HUDEP-2 (cell line): ENCODE results near the gene IGF2R.

Source experiments
- DNase-seq, 76 experiments: peaks; one replicate each; lab custom pipeline; 2025; ENCODE audit not compliant: unreplicated experiment in 76 of 76; lab: John Stamatoyannopoulos, UW

Gene IGF2R

DNA sequence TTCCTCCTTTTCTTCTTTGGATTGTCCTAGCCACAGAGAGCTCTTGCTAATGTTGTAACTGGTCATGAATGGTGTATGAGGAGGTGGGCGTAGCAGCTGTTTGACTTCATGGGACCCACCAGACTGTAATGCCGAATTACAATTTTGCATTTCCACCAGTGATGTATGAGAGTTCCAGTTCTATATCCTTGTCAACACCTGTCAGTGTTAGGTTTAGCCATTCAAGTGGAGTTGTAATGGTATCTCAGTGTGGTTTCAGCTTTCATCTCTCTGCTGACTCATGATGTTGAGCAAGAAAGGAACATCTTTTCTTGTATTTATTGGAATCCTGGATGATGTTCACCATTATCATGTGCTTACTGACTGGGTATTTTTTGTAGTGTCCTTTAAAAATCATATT, 5.1 kb downstream of the IGF2R start:
- DNase-seq: peak in 10 of 76 experiments; percentile 13 to 51 (median 25)

DNA sequence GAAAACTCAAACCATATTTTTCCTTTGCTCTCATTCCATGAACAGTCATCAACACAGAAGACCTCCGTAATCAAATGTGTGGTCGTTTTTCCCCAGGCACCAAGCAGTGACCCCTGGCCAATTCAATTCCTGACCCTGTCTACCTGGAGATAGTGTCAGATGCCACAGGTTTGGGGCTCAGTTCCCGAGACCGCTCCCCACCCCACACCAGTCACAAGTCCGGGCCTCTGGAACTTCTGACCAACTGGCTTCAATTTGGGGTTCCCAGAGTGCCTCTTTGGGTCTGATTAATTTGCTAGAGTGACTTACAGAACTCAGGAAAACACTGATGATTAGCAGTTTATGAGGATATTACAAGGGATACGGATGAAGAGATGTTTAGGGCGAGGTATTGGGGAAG, 6.0 kb downstream of the IGF2R start:
- DNase-seq: no peak

DNA sequence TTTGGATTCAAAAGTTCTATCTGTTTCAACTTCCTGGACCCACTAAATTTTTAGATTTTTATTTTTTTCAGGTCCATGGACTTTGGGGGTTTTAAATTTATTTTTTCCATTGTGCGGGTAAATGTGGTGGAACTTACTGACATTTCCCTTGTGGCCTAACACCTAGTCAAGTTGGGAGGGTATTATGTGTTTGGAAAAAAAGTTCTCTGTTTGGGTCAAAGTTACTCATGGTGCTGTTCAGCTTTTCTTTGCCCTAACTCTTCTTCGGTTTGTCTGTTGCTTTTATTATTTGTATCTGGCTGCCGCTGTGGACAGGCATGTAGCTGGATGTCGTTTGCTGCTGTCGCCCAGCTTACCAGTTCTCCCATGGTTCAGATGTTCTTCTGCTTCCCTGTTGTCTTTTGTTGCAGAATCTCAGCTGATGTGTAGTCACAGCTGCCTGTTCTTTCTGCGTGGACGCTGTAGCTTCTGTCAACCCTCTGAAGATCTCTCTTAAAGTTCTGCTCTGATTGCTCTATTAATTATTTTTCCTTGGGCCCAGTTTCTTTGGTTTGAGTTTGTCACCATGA, 7.9 kb downstream of the IGF2R start:
- no peak for DNase-seq

DNA sequence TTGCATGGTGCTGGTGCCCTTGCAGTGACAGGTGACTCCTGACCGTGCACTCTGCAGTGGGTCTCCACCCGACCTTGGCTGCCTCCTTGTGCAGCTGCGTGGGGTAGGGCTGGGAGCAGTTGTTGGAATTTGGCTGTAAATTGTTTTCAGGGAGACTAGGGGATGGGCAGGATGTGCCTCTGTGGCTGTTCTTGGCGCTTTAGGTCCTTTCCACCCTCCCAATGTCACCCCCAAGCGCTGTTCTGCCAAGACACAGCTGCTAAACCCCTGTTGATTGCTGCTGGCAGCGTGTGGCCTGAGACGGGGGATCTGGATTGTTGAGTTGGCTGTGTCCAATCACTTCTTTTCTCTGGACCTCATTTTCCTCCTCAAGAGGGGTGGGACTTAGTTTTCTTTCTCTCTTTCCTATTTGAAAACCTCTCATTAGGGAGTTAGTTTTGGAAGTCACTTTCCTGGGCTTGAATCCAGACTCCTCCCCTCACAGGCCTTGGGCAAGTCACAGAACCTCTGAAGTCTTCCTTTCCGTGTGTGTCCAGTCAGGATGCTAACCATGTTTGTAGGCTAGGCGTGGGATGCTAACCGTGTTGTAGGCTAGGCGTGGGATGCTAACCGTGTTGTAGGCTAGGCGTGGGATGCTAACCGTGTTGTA, 8.5 kb downstream of the IGF2R start:
- peak in 15 of 76 experiments; percentile 8 to 62 (median 35) for DNase-seq

DNA sequence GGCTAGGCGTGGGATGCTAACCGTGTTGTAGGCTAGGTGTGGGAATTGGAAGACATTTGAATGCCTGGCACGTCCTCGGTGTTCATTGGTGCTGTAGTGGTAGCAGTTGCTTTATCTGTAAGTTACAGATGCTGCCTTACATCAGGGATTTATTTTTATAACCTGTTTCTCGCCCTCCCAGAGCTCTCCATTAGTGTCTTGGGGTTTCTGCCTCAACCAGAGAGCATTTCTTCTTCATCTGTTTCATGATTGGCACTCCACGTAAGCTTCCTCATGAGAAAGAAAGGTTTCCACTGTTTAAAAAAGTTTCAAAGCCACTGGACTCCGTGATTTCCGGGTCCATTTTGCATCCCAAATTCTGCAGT, 9.0 kb downstream of the IGF2R start:
- DNase-seq: peak in 3 of 76 experiments; percentile 23 to 33 (median 26)

DNA sequence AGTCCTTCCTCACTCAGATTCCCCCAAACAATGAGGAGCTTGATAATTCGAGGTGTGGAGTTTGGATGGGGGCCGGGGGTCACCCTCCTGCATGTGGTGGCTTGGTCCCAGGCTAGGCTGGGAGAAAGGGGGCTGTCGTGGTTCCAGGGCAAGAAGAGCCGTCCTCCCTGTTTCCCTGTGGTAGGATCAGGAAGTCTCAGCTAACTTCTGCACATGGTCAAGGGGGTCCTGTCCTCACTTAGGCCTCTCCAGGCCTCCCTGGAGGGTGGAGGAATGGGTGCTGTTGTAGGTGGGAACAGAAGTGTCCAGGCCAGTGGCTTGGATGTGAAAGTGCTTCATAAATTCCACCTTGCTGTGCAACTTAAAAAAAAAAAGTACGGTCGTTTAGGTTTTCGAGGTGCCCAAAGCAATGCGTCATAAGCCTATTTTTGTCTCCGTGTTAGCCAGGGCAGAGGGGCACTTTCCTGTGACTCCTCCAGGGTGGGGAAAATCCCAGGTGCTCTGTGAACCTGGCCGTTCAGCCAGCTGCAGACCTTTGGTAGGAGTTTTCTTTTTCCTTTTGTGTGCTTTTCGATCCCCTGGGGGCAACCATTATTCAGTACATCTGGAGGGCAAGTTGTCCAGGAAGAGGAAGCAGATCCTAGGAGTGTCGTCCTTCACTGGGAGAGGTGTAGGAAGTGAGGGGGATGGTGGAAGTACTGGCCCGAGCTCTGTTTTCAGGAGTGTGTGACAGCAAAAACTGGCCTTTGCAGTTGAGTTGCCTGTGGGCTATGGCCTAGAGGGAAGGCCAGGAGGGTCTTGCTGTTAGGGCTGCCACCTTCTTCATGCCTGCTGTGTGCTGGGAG, 9.6 kb downstream of the IGF2R start:
- DNase-seq: no peak

DNA sequence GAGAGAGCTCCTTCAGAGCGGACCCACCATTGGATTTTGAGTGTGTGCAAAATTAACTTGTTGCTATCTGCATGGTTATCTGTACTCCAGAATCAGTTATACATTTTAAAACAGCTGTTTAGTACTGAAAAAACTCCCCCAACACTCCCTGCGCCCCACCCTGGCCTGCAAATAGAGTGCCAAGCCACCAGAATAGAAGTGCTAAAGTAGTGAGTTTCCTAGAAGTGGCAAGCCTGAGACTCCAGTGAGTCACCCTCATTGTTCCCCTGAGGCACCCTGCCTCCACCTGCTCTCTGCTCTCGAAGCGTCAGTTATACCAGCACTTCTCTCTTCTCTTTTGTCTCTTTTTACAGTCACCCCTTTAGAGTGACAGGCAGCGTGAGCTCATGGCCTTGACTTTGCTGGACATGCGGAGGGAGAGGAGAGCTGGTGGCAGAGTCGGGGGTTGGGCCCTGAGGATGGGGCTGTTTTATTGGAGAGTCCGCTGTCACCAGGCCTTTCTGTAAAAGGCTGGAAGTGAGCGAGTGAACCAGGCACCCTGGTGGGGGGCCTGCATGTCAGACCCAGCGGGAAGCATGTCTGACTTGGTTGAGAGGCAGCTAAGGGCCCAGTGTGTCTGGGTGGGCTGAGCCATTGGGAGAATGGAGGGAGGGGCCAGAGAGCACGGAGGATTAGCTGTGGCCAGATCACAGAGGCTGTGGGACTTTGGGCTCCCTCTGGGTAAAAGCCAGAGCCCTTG, 10.4 kb downstream of the IGF2R start:
- DNase-seq: peak in 73 of 76 experiments; percentile 48 to 95 (median 82)

DNA sequence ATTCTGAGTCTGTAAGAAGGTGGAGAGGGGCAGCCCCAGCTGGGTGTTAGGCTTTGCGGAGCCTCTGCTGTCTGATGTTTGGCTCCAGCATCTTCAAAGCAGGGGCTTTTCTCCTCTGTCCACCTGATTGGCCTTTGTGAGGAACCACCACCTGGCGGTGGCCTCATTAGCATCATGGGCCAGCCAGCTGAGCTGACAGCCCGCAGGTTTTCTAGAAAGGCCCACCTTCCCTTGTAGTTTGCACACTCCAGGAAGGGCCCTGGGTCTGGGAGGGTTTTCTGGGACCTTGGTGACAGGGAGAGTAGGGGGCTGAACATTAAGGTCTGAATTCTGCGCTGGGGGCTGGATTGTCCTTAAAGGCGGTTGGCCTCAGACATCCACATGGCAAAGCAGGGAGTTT, 11.6 kb downstream of the IGF2R start:
- no peak for DNase-seq

DNA sequence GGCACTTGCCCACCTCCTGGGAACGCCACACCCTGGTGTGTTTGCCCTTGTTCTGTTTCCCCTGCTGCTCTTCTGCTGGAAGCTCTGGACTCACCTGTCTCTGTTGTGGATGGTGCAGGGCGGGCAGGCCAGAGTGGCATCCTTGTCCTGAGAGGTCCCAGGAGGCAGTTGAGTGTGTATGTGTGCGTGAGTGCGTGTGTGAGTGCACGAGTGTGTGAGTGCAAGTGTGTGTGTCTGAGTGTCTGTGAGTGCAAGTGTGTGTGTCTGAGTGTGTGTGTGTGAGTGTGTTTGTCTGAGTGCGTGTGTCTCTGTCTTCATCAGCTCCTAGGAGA, 12.2 kb downstream of the IGF2R start:
- no peak for DNase-seq

DNA sequence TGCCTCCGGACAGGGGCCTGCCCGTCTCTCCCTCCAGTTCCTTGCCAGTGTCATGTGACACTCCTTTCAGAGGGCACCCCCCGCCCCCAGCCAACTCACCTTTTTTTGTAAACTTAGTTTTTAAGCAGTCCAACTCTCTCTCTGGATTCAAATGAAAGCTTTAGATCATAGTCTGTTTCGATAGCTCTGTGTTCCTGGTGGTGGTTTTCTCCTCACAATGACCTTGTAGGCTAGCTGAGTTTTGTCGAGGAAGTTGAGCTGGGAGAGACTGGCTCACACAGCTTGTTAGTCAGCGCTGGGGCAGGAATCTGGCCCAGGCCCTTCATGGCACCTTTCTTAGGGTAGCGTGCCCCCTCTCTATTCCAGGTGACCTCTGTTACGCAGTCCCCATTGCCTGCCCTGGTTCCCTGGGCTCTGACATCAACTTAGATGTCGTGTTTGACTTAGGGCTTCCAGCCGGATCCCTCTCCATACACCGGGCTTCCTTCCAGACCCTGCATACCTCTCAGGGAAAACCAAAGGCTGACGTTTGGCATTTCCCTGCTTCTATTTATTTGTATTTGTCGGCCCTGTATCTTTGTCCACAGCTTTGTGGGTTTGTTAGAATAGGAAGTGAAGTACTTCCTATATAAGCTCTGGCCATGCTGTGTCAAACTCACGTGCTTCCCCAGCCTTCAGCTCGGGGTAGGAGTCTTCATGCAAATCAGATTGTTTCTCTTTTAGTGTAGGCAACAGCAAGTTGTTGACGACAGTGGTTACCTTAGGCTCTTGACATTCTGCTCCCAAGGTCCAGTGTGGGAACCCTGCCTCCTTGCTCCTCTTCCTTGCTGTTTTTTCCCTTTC, 12.7 kb downstream of the IGF2R start:
- DNase-seq: peak in 52 of 76 experiments; percentile 16 to 69 (median 46)

DNA sequence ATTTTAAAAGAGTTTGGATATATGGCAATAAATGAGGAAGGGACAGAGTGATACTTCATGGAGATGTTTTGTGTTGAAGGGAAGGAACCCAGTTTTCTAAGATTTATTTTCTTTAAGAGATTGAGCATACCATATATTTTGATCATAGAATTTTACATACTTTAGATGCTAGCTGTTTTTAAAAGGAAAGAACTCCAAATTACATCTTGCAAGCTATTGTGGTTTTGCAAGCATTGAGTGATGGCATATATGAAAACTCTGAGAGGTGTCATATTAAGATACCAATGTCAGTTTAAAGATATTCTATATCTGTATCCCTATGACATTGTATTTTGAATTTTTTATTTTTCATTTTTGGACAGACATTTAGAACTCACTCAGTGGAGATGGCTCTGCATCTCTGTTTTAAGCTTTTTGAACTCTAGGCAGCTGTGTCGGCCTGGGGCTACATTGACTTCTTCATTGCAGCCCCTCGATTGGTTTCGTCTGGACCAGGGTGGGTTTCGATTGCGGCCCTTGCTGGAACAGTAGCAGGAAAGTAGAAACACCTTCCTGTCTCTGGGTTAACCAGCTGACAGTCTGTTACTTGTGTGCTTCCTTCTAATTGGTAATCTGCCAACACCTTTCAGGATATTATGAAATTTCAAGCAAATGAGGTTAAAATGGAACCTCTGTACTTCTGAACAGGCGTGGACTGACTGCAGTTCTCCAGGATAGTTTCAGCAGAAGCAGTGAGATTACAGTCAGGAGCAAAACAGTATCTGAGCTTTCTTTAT, 14.0 kb downstream of the IGF2R start:
- peak in 2 of 76 experiments; percentile 26 to 46 for DNase-seq

DNA sequence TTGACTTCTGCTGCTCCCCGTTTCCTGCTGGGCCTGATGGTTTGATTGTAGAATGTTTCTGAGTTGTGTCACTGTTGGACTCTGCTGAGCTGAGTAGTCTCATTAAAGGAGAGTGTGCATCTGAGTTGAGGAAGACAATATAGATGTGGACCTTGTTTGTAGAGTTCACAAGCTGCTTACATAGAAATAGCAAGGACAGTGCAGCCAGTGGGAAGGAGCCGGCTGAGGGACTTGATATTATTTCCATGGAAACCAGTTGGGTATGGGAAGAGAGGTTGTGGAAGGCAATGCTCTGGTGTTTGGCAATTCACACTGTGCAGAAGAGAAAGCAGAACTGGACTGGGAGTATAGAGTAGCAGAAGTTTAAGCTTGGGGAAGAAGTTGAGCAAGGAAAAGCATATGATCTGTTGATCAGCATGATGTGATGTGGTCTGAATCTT, 14.8 kb downstream of the IGF2R start:
- DNase-seq: no peak

DNA sequence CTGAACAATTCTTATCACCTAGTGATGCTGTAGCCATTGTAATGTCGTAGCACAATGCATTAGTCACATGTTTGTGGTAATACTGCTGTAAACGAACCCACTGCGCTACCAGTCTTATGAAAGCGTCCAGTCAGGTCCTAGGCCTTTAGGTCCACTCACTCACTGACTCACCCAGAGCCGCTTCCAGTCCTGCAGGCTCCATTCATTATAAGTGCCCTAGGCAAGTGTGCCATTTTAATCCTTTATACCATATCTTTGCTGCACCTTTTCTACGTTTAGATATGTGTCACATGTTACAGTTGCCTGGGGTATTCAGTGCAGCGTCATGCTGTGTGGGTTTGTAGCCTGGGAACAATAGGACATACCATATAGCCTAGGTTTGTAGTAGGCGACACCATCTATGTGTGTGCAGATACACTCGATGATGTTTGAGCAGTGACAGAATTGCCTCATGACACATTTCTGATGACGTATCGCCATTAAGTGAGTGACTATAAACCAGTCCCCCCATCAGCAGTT, 15.4 kb downstream of the IGF2R start:
- DNase-seq: no peak

DNA sequence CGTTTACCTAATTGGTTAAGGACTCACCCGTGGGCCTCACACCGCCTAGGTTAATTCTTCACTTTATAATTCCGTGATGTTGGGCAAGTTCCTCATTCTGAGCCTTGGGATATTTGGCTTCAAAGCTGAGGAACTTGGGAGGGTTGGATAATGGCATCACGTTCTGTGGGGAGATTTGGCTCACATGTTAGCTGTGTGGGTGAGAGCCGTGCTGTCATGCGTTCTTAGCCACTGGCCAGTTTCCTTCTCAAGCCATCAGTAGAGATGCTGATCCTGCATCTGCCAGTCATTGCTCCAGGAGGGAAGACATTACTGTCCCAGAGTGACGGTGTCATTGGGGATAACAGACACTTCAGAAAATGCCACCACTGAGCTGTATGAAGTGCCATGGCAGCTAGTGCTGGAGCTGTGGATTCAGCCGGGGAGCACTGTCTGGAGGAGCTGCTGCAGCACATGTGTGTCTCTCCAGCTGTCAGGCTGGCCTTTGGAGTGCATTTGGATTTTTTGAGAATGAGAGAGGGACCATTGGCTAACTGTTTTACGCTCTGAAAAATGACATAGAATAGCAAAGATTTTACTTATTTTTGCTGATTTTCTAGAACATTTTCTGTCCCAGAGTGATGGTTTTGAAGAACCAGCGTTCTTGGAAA, 16.5 kb downstream of the IGF2R start:
- DNase-seq: no peak

DNA sequence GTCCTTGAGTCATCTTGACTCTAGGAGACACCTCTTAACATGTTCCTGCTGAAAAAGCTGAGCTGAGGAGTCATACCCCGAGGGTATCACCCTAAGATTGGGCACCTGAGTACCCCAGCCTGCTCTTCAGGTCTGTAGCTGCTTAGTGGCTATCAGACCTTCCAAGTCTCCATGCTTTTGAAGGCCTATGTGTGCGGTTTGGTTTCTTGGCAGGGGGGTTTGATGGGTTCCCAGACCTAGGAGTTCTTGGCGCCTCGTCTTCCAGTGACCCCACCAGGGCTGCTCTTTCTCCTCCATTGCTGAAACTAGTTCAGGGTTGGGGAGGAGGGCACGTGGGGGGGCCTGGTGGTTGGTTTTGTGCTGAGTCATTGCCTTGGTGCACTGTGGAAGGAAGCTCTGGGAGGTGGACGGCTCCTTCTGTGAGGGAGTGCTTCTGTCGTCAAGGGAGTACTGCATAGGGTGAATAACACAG, 20.1 kb downstream of the IGF2R start:
- DNase-seq: peak in 64 of 76 experiments; percentile 23 to 83 (median 59)

DNA sequence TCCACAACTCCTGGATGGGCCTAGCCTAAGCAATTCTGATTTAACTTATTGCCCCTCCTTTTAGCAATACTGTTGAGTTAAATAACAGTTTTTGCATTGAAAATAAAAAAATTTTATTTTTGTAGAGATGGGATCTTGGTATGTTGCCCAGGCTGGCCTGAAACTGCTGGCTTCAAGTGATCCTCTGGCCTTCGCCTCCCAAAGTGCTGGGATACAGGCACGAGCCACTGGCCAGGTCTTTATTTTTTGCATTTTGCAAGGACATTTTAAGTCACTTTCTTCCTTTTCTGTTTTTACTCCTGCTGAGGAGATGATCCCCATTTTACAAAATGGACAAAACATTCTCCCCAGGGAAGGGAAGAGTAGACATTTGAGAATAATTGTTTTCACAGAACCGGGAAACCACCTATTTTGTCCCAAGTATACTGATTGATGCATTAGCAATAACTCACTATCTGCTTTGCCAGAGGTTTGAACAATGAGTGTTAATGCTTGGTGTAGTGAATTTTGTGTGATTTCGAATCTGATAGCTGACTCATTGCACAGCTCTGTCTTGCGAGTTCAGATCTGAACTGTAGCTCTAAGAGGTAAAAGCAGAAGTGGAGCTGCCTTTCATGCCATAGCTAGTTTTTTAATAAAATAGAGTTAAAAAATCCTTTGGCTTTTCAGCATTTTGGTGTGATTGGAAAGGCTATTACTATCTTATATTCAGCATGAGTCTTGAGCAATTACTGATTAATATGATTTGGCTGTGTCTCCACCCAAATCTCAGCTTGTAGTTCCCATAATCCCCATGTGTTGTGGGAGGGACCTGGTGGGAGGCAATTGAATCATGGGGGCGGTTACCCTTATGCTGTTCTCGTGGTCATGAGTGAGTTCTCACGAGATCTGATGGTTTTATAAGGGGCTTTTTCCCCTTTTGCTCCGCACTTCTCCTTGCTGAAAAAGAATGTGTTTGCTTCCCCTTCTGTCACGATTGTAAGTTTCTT, 20.9 kb downstream of the IGF2R start:
- DNase-seq: peak in 17 of 76 experiments; percentile 12 to 61 (median 36)

DNA sequence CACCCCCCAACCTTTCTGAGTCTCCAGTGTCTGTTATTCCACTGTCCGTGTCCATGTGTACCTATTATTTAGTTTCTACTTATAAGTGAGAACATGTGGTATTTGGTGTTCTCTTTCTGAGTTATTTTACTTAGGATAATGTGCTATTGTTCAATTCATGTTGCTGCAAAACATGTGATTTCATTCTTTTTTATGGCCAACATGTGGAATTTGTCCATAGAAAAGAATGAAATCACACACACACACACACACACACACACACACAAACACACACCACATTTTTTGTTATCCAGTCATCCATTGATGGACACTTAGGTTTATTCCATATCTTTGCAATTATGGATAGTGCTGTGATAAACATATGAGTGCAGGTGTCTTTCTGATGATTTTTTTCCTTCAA, 23.5 kb downstream of the IGF2R start:
- no peak for DNase-seq
